SK-N-MC (cell line): ENCODE measurements around the gene MAP7D3.

Source experiments
- EZH2 ChIP-seq: fragments of 200-600 bp; sonication (generic); IDR thresholded peaks from one replicate; pipeline ENCODE4 v1.6.1; 2017; ENCODE audit warnings: antibody characterized with exemption
- FOXP2 ChIP-seq: optimal IDR thresholded peaks from 2 replicates; pipeline ENCODE3; 2011; ENCODE audit warnings: mild to moderate bottlenecking, moderate library complexity; ENCODE audit not compliant: insufficient read depth; ENCODE audit errors: extremely low read length, control extremely low read depth
- POLR2AphosphoS5 ChIP-seq: IDR thresholded peaks from 2 replicates; pipeline ENCODE4 v1.6.1; 2012; ENCODE audit warnings: mild to moderate bottlenecking, low read depth, low read length, borderline replicate concordance

GRCh38 chrX:136262812-136263315, 11.7 kb upstream of the MAP7D3 start:
- TF ChIP-seq EZH2, result no peak
- TF ChIP-seq POLR2AphosphoS5, result no peak
- no peak for TF ChIP-seq FOXP2
